Measurements from ENCODE around the gene CYP26B1.

DNA sequence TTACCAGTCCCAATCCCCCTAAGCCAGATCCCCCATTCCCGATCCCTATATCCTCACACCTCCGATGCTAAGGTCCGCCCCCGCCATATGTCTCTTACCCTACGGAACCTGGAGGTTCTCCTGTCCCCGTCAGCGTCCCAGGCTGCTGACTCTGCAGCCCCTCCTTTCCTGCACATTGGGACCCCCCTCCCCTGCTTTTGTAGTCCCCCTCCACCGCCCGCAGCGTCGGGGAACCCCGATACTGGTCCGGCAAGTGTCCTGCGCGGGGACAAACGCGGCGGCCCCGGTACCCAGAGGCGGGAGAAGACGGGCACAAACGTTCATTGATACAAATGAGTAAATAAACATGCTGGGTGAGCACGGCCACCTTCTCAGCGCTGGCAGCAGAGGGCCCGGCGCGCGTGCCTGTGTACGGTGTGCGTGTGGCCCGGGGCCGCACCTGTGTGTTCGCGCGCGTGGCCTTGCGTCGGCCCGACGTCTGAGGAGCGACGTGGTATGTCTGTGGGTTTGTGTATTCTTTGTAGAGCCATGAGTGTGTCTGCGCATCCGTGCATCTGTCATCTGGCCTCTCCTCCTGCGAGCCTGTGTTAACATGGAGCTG is 2.0 kb upstream of the CYP26B1 start:
- TF ChIP-seq, protein P1, sequence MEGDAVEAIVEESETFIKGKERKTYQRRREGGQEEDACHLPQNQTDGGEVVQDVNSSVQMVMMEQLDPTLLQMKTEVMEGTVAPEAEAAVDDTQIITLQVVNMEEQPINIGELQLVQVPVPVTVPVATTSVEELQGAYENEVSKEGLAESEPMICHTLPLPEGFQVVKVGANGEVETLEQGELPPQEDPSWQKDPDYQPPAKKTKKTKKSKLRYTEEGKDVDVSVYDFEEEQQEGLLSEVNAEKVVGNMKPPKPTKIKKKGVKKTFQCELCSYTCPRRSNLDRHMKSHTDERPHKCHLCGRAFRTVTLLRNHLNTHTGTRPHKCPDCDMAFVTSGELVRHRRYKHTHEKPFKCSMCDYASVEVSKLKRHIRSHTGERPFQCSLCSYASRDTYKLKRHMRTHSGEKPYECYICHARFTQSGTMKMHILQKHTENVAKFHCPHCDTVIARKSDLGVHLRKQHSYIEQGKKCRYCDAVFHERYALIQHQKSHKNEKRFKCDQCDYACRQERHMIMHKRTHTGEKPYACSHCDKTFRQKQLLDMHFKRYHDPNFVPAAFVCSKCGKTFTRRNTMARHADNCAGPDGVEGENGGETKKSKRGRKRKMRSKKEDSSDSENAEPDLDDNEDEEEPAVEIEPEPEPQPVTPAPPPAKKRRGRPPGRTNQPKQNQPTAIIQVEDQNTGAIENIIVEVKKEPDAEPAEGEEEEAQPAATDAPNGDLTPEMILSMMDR (conservative IDR thresholded peaks at IDR 0.05; ENCODE audit: low read depth, low read length): no peak
- no peak for TF ChIP-seq EZH2 (IDR thresholded peaks at IDR 0.05; ENCODE audit: low read length, unreplicated experiment)

Data from PC-3 (cell line).